GM18909 (cell line): ENCODE measurements around the gene RNF208.
"Not testable (repeated sequence)": the region's sequence is repeated elsewhere in the genome, so short reads cannot be mapped to it uniquely, and the experiment has no call there.

Source experiments
- ATAC-seq: cut with Tn5 transposase; IDR thresholded peaks from one replicate; pipeline ENCODE4 v1.9.1; 2021; ENCODE audit warnings: mild to moderate bottlenecking; ENCODE audit not compliant: unreplicated experiment, poor library complexity

Gene RNF208

GRCh38 chr9:137240318-137240840, 18.3 kb upstream of the RNF208 start:
- ATAC-seq: peak; percentile 24

GRCh38 chr9:137239541-137240200, 17.6 kb upstream of the RNF208 start:
- ATAC-seq: not testable (repeated sequence)

- ATAC-seq: no peak
Measured at GRCh38 chr9:137237759-137238726, 16.0 kb upstream of the RNF208 start.

GRCh38 chr9:137236936-137237421, 14.9 kb upstream of the RNF208 start:
- no peak for ATAC-seq

GRCh38 chr9:137236238-137236935, 14.3 kb upstream of the RNF208 start:
- ATAC-seq: peak; percentile 18

GRCh38 chr9:137235424-137236237, 13.6 kb upstream of the RNF208 start:
- ATAC-seq: no peak

GRCh38 chr9:137234758-137235423, 12.9 kb upstream of the RNF208 start:
- ATAC-seq: no peak

GRCh38 chr9:137234055-137234697, 12.1 kb upstream of the RNF208 start:
- ATAC-seq: no peak

GRCh38 chr9:137233143-137233980, 11.3 kb upstream of the RNF208 start:
- no peak for ATAC-seq

GRCh38 chr9:137232510-137232909, 10.5 kb upstream of the RNF208 start:
- ATAC-seq: no peak

GRCh38 chr9:137232101-137232500, 10.1 kb upstream of the RNF208 start:
- no peak for ATAC-seq

GRCh38 chr9:137231372-137232039, 9.5 kb upstream of the RNF208 start:
- no peak for ATAC-seq

GRCh38 chr9:137230705-137231371, 8.8 kb upstream of the RNF208 start, which contains the start of gene SLC34A3:
SLC34A3 (plus strand) TSS chr9:137230901; CDS start chr9:137231703, 802 bp downstream.
- no peak for ATAC-seq

GRCh38 chr9:137229903-137230704, 8.1 kb upstream of the RNF208 start:
- no peak for ATAC-seq

- ATAC-seq: no peak
Measured at GRCh38 chr9:137228968-137229896, 7.2 kb upstream of the RNF208 start.
